OCI-LY7 (cell line): ENCODE data around the gene TPT1. TPM values are rescaled to one million over a fixed set of nuclear protein-coding genes. Genes with fewer than 3 reads are reported as not detected.

Experiments used
- BruUV-seq: library from RNA; stranded (reverse); fragments of 400-500 nt; replicated peaks from 2 replicates; lab custom pipeline; 2021; lab: Mats Ljungman, UMichigan
- CTCF ChIA-PET: fragments of 300-600 bp; sonication (Branson Sonifier 250); formaldehyde crosslinking; loops from one replicate; lab custom pipeline; 2022; ENCODE audit warnings: antibody characterized with exemption; ENCODE audit not compliant: unreplicated experiment; lab: Charles Lee
- POLR2A ChIA-PET: fragments of 300-600 bp; sonication (Branson Sonifier 250); formaldehyde crosslinking; loops from one replicate; lab custom pipeline; 2022; ENCODE audit warnings: antibody characterized with exemption; lab: Charles Lee
- DNase-seq: peaks from one replicate; pipeline ENCODE4 v3.0.0-alpha.2; 2015; ENCODE audit warnings: low spot score
- H2AFZ ChIP-seq: fragments of 200-600 bp; sonication (generic), shearing (Covaris generic); 2 replicates; pipeline ENCODE4 v1.6.1; 2014; ENCODE audit warnings: mild to moderate bottlenecking, antibody characterized with exemption, low read length, moderate library complexity
- H3K27ac ChIP-seq: fragments of 200-600 bp; sonication (generic); 2 replicates; pipeline ENCODE4 v1.5.1; 2014; ENCODE audit warnings: mixed run types, low read depth, mild to moderate bottlenecking, moderate library complexity, low read length, inconsistent platforms; ENCODE audit not compliant: poor library complexity, severe bottlenecking
- H3K36me3 ChIP-seq: fragments of 200-600 bp; sonication (generic); 2 replicates; pipeline ENCODE4 v1.6.1; 2014; ENCODE audit warnings: mild to moderate bottlenecking, antibody characterized with exemption, low read length, moderate library complexity, mixed read lengths; ENCODE audit not compliant: insufficient read depth
- H3K4me1 ChIP-seq: fragments of 200-600 bp; sonication (generic); 2 replicates; pipeline ENCODE4 v1.5.1; 2014; ENCODE audit warnings: mild to moderate bottlenecking, low read length; ENCODE audit not compliant: insufficient read depth, poor library complexity, severe bottlenecking
- H3K4me2 ChIP-seq: fragments of 200-600 bp; sonication (generic); 2 replicates; pipeline ENCODE4 v1.6.1; 2014; ENCODE audit warnings: mild to moderate bottlenecking, low read length
- H3K4me3 ChIP-seq: fragments of 200-600 bp; sonication (generic); 2 replicates; pipeline ENCODE4 v1.5.1; 2014; ENCODE audit warnings: mild to moderate bottlenecking, low read depth, low read length; ENCODE audit not compliant: poor library complexity, severe bottlenecking
- H3K79me2 ChIP-seq: fragments of 200-600 bp; sonication (generic); 2 replicates; pipeline ENCODE4 v1.6.1; 2016; ENCODE audit warnings: low read depth, mild to moderate bottlenecking, low read length, moderate library complexity, mixed read lengths; ENCODE audit not compliant: insufficient read depth
- H3K9me2 ChIP-seq: fragments of 200-600 bp; sonication (generic); 2 replicates; pipeline ENCODE4 v1.6.1; 2016; ENCODE audit warnings: mild to moderate bottlenecking, low read length, mixed read lengths; ENCODE audit not compliant: insufficient read depth
- H3K9me3 ChIP-seq: fragments of 200-600 bp; sonication (generic); 2 replicates; pipeline ENCODE4 v1.6.1; 2014; ENCODE audit warnings: mild to moderate bottlenecking, mixed run types, low read length, mixed read lengths
- H4K20me1 ChIP-seq: fragments of 200-600 bp; sonication (generic); 2 replicates; pipeline ENCODE4 v1.6.1; 2014; ENCODE audit warnings: mild to moderate bottlenecking, antibody characterized with exemption, low read length, moderate library complexity, mixed read lengths; ENCODE audit not compliant: insufficient read depth
- EZH2phosphoT487 ChIP-seq: fragments of 200-600 bp; sonication (generic); IDR thresholded peaks from 2 replicates; pipeline ENCODE4 v1.6.1; 2018; ENCODE audit warnings: low read depth, borderline replicate concordance, mild to moderate bottlenecking, mixed run types, antibody characterized with exemption, low read length, moderate library complexity, mixed read lengths
- intact Hi-C: fragments of 100-400 bp; cut with micrococcal nuclease; formaldehyde crosslinking; loops from one replicate; pipeline ENCODE4 v1.10.0; 2022; ENCODE audit not compliant: unreplicated experiment
- total RNA-seq, 2 experiments: library from RNA; depleted of rRNA in 1 of 2; stranded (reverse); fragments of >200 nt in 1 of 2; shearing (Covaris generic) in 1 of 2; gene quantifications; 2 replicates each; pipeline ENCODE4 v1.2.3, GENCODE V29; 2014 to 2022
- TF ChIP-seq, protein P1 (sequence below): fragments of 200-600 bp; sonication (generic); conservative IDR thresholded peaks from 2 replicates; pipeline ENCODE4 v1.5.1; 2014; ENCODE audit warnings: mild to moderate bottlenecking, antibody characterized with exemption, low read length, moderate library complexity, mixed read lengths

TPT1 gene
- total RNA-seq, 2 experiments from 2014 or later = 1,996 to 2,337 TPM

DNA sequence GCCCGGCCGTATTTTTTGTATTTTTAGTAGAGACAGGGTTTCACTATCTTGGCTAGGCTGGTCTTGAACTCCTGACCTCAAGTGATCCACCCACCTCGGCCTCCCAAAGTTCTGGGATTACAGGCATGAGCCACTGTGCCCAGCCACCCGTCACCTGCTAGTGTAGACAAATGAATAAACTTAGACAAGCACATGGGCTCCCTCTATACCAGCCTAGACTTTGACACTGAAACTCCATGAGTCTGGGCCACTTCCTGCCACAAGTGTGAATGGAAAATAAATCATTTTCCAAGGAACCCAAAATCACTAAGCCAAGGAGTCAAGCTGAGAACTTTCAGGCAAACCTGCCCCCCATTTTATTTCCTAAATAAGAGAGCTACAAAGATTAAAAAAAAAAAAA, 27.0 kb upstream of the TPT1 start:
- no peak for TF ChIP-seq EZH2phosphoT487
- TF ChIP-seq, protein P1, sequence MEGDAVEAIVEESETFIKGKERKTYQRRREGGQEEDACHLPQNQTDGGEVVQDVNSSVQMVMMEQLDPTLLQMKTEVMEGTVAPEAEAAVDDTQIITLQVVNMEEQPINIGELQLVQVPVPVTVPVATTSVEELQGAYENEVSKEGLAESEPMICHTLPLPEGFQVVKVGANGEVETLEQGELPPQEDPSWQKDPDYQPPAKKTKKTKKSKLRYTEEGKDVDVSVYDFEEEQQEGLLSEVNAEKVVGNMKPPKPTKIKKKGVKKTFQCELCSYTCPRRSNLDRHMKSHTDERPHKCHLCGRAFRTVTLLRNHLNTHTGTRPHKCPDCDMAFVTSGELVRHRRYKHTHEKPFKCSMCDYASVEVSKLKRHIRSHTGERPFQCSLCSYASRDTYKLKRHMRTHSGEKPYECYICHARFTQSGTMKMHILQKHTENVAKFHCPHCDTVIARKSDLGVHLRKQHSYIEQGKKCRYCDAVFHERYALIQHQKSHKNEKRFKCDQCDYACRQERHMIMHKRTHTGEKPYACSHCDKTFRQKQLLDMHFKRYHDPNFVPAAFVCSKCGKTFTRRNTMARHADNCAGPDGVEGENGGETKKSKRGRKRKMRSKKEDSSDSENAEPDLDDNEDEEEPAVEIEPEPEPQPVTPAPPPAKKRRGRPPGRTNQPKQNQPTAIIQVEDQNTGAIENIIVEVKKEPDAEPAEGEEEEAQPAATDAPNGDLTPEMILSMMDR = no peak
- Histone ChIP-seq H3K27ac (peak overlapping the region; percentile 50), H3K4me2 (peak overlapping the region; percentile 68; the same call in 1 of the 2 replicates), H3K4me1 (peaks cover 18% of the 10 kb centered on the region), H3K9me3 (peaks cover 11% of the 10 kb centered on the region), H3K9me2 (no peaks in the 10 kb centered on the region), H2AFZ (no peak overlapping the region), H3K36me3 (peaks cover 10% of the 10 kb centered on the region; the same call in 1 of the 2 replicates), H3K79me2 (no peaks in the 10 kb centered on the region), H3K4me3 (no peak overlapping the region), H4K20me1 (no peaks in the 10 kb centered on the region)
- intact Hi-C loops = no loop called here
- ChIA-PET POLR2A (interaction anchor here (0.6 to 1.4 kb wide), 3 partner anchors 15 to 27 kb away, joined by 3 to 4 read pairs (median 3); partner anchors contain the start of gene TPT1), CTCF (no interaction called here)
- no TSS peak for BruUV-seq
- DNase-seq = no peak

- TF ChIP-seq, protein P1 = no peak
- TF ChIP-seq EZH2phosphoT487 = no peak
- peak overlapping the region; percentile 62; the same call in 1 of the 2 replicates for H2AFZ ChIP-seq
- peaks cover 18% of the 10 kb centered on the region for H3K4me1 ChIP-seq
- H3K27ac ChIP-seq = peak overlapping the region; percentile 50
- POLR2A ChIA-PET = interaction anchor here (0.7 to 1.4 kb wide), 6 partner anchors 16 to 169 kb away, joined by 3 to 5 read pairs (median 3); partner anchors contain the start of gene TPT1
- H3K4me3 ChIP-seq = peak overlapping the region; percentile 41
- H3K9me2 ChIP-seq = no peaks in the 10 kb centered on the region
- CTCF ChIA-PET = no interaction called here
- DNase-seq = peak; percentile 84
- intact Hi-C loops = no loop called here
- no peaks in the 10 kb centered on the region for H3K79me2 ChIP-seq
- H4K20me1 ChIP-seq = no peaks in the 10 kb centered on the region
- peaks cover 15% of the 10 kb centered on the region for H3K9me3 ChIP-seq
- H3K4me2 ChIP-seq = peak overlapping the region; percentile 68
- H3K36me3 ChIP-seq = peaks cover 17% of the 10 kb centered on the region; the same call in 1 of the 2 replicates
- BruUV-seq = no TSS peak
Measured at GRCh38 chr13:45367358-45367757, 26.4 kb upstream of the TPT1 start.

GRCh38 chr13:45365558-45365885, 24.5 kb upstream of the TPT1 start:
- CTCF ChIA-PET = no interaction called here
- intact Hi-C loops = no loop called here
- Histone ChIP-seq H3K36me3 (peaks cover 24% of the 10 kb centered on the region), H4K20me1 (no peaks in the 10 kb centered on the region), H2AFZ (no peak overlapping the region), H3K4me3 (no peak overlapping the region), H3K4me2 (no peak overlapping the region), H3K79me2 (no peaks in the 10 kb centered on the region), H3K9me2 (no peaks in the 10 kb centered on the region), H3K4me1 (peaks cover 18% of the 10 kb centered on the region), H3K27ac (no peak overlapping the region), H3K9me3 (peaks cover 15% of the 10 kb centered on the region)
- no peak for DNase-seq
- POLR2A ChIA-PET = no interaction called here
- BruUV-seq = no TSS peak
- TF ChIP-seq, protein P1 = no peak
- TF ChIP-seq EZH2phosphoT487 = no peak
